ENCODE measurements around the gene GPSM3.

- TF ChIP-seq CTCF (IDR thresholded peaks at IDR 0.05) (no peak), EZH2 (IDR thresholded peaks at IDR 0.05) (no peak), EZH2phosphoT487 (IDR thresholded peaks at IDR 0.05) (no peak)
Observed at GRCh38 chr6:32167761-32168262, 24.6 kb downstream of the GPSM3 start.

All from neural progenitor cell (in vitro differentiated cells).